Thymus (tissue), 11 donors: ENCODE data around the gene SPRED2. TPM values are rescaled to one million over a fixed set of nuclear protein-coding genes. Genes with fewer than 3 reads are reported as not detected.

ENCODE experiments used
- DNase-seq, 9 donors: peaks; one replicate each; pipeline ENCODE4 v3.0.0-alpha.2; 2013; ENCODE audit warnings: low spot score in 9 of 9, low read depth in 6 of 9, missing footprints in 1 of 9
- H3K27ac ChIP-seq, 2 donors: one replicate each; pipeline ENCODE4 v1.5.1; 2013; ENCODE audit warnings: control low read depth in 1 of 2, low read depth in 1 of 2, low read length in 1 of 2, mild to moderate bottlenecking in 1 of 2, moderate library complexity in 1 of 2
- H3K27me3 ChIP-seq, 2 donors: one replicate each; pipeline ENCODE4 v1.5.1; 2013; ENCODE audit warnings: low read length in 1 of 2; ENCODE audit not compliant: control insufficient read depth in 2 of 2, insufficient read depth in 1 of 2
- H3K36me3 ChIP-seq, 2 donors: one replicate each; pipeline ENCODE4 v1.5.1; 2013; ENCODE audit warnings: low read length in 1 of 2, mild to moderate bottlenecking in 1 of 2, moderate library complexity in 1 of 2; ENCODE audit not compliant: control insufficient read depth in 2 of 2, insufficient read depth in 2 of 2
- H3K4me1 ChIP-seq, 2 donors: one replicate each; pipeline ENCODE4 v1.5.1; 2013; ENCODE audit warnings: low read length in 2 of 2; ENCODE audit not compliant: control insufficient read depth in 2 of 2, insufficient read depth in 2 of 2
- H3K4me3 ChIP-seq, 2 donors: one replicate each; pipeline ENCODE4 v1.5.1; 2013; ENCODE audit warnings: low read length in 2 of 2, control low read depth in 1 of 2, mild to moderate bottlenecking in 1 of 2
- H3K9me3 ChIP-seq, 2 donors: one replicate each; pipeline ENCODE4 v1.5.1; 2013; ENCODE audit warnings: low read length in 1 of 2, mild to moderate bottlenecking in 1 of 2; ENCODE audit not compliant: control insufficient read depth in 2 of 2, insufficient read depth in 1 of 2
- WGBS: extraction: QIAGEN DNeasy Blood & Tissue Kit; methylation state at CpG from one replicate; pipeline ENCODE4 v1.1.7; 2013; 5-methylcytosine and 5-hydroxymethylcytosine counted together
- polyA plus RNA-seq: library from polyadenylated mRNA; stranded (reverse); fragments of 200-250 nt; gene quantifications from one replicate; pipeline ENCODE4 v1.2.3, GENCODE V29; 2013
- total RNA-seq: library from RNA; stranded (reverse); fragments of 120-200 nt; gene quantifications from one replicate; pipeline ENCODE4 v1.2.4, GENCODE V29; 2013
- donor health status: healthy.

Gene SPRED2
- total and polyA plus RNA-seq, 2 donors, result 7.9 to 17.0 TPM

GRCh38 chr2:65436169-65436823, 3.9 kb upstream of the SPRED2 start:
- Histone ChIP-seq H3K4me1 (peaks cover 4 to 29% of the 10 kb centered on the region in 2 donors), H3K36me3 (no peaks in the 10 kb centered on the region), H3K9me3 (no peaks in the 10 kb centered on the region), H3K27me3 (peaks cover 0 to 15% of the 10 kb centered on the region in 2 donors), H3K27ac (peak overlapping the region; percentile 78 to 80), H3K4me3 (peak overlapping the region; percentile 60 to 71)
- under 1% methylated on average over 65 of the region's 65 CpGs for WGBS
- peak in 4 of 9 donors; percentile 40 to 69 (median 43) for DNase-seq

DNA sequence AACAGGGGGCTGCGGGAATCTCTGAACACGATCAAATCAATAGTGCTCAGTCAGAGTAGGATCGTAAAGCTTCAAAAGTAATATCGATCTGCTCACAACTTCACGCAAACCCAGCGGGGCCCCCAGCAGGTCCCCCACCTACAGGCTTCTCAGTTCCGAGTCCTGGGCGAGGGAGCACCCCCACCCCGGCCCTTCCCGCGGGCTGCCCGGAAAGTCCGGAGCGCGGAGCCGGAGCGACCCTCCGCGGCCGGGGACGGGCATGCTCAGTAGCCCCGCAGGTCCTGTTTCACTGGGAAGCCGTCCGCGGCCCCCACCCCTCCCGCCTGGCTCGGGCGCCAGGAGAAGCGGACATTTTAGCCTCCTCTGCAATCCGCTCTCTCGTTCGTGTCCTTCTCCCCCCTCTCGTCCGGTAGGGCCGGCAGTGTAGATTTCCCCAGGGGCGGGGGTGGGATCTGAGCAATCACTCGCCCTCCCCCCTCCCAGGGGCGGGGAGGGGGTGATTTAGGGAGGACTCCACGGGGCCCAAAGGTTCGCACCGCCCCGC, 3.3 kb upstream of the SPRED2 start:
- Histone ChIP-seq H3K4me3 (peak overlapping the region; percentile 60 to 71), H3K27me3 (peaks cover 0 to 15% of the 10 kb centered on the region in 2 donors), H3K9me3 (no peaks in the 10 kb centered on the region), H3K36me3 (no peaks in the 10 kb centered on the region), H3K4me1 (peaks cover 4 to 29% of the 10 kb centered on the region in 2 donors), H3K27ac (peak overlapping the region; percentile 67 to 80)
- peak in 4 of 9 donors; percentile 41 to 69 (median 54) for DNase-seq
- under 1% methylated on average over 42 of the region's 42 CpGs for WGBS

GRCh38 chr2:65434592-65435241, 2.3 kb upstream of the SPRED2 start:
- DNase-seq, result no peak
- WGBS, result 91% methylated on average over 3 of the region's 3 CpGs
- no peak overlapping the region for H3K4me3 ChIP-seq
- peaks cover 0 to 15% of the 10 kb centered on the region in 2 donors for H3K27me3 ChIP-seq
- H3K27ac ChIP-seq, result no peak overlapping the region
- H3K36me3 ChIP-seq, result peaks cover 0 to 3% of the 10 kb centered on the region in 2 donors
- no peaks in the 10 kb centered on the region for H3K9me3 ChIP-seq
- H3K4me1 ChIP-seq, result peaks cover 10 to 38% of the 10 kb centered on the region in 2 donors

GRCh38 chr2:65431421-65432226, 775 bp downstream of the SPRED2 start:
- Histone ChIP-seq H3K4me1 (peaks cover 10 to 52% of the 10 kb centered on the region in 2 donors), H3K36me3 (peaks cover 0 to 12% of the 10 kb centered on the region in 2 donors), H3K27ac (peak overlapping the region; percentile 86 to 89), H3K27me3 (peaks cover 0 to 12% of the 10 kb centered on the region in 2 donors), H3K9me3 (no peaks in the 10 kb centered on the region), H3K4me3 (peak overlapping the region; percentile 92 to 96)
- WGBS, result under 1% methylated on average over 71 of the region's 71 CpGs
- DNase-seq, result peak in 5 of 9 donors; percentile 65 to 91 (median 74)

- Histone ChIP-seq H3K4me1 (peaks cover 10 to 51% of the 10 kb centered on the region in 2 donors), H3K9me3 (no peaks in the 10 kb centered on the region), H3K27me3 (peaks cover 0 to 5% of the 10 kb centered on the region in 2 donors), H3K27ac (peak overlapping the region; percentile 72 to 89), H3K36me3 (peaks cover 0 to 15% of the 10 kb centered on the region in 2 donors), H3K4me3 (peak overlapping the region; percentile 92 to 96)
- WGBS, result under 1% methylated on average over 95 of the region's 95 CpGs
- DNase-seq, result peak in 5 of 9 donors; percentile 68 to 92 (median 79)
These were observed 1.6 kb downstream of the SPRED2 start for GRCh38 chr2:65430603-65431420.

DNA sequence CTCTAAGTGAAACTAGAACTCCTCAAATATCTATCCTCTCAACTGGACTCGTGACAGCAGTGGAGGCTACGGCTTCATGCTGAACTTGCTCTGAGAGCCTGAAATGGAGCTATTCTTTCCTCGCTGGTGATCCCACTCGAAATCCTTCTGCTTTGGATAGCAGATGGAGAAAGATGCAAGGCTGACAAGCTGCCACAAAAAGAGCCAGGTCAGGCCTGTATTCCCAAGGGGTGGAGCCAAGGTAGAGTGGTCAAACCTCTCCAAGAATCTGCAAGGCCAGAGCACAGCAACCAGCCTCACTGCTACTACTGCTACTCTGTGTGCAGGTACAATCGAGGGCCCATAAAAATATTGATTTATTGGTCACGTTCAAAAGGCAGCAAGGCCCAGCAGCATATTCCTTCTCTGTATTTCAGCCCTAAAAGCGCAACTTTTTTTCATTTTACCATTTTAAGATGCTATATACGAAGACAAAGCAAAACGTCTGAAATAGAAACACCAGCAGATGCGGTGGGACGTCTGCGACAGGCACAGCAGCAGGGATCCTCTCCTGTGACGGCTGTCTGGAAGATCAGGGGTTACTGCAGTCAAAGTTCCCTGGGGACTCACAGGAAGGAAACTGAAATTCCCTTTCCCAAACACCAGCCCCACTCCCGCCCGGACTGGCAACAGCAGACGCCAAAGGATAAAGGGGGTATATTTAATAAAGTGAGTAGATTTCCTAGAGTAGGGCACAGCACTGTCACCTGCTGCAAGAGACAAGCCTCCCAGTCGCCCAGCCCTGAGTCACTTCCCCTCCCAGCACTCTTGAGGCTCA, 2.4 kb downstream of the SPRED2 start:
- Histone ChIP-seq H3K27me3 (no peaks in the 10 kb centered on the region), H3K27ac (peak overlapping the region; percentile 72 to 89), H3K4me3 (peak overlapping the region; percentile 92 to 96), H3K36me3 (peaks cover 0 to 15% of the 10 kb centered on the region in 2 donors), H3K9me3 (no peaks in the 10 kb centered on the region), H3K4me1 (peaks cover 10 to 43% of the 10 kb centered on the region in 2 donors)
- DNase-seq, result no peak
- 47% methylated on average over 17 of the region's 17 CpGs for WGBS

GRCh38 chr2:65427532-65427931, 4.9 kb downstream of the SPRED2 start:
- H3K27ac ChIP-seq, result no peak overlapping the region
- H3K27me3 ChIP-seq, result no peaks in the 10 kb centered on the region
- DNase-seq, result no peak
- H3K36me3 ChIP-seq, result peaks cover 0 to 21% of the 10 kb centered on the region in 2 donors
- no peaks in the 10 kb centered on the region for H3K9me3 ChIP-seq
- H3K4me3 ChIP-seq, result no peak overlapping the region
- WGBS, result 96% methylated on average over 2 of the region's 2 CpGs
- peaks cover 13 to 46% of the 10 kb centered on the region in 2 donors for H3K4me1 ChIP-seq
